ENCODE data around the gene AGXT2.
A peak's percentile ranks its signal among the peaks of the same experiment; 100 is the strongest.
"Not testable (repeated sequence)": the region's sequence is repeated elsewhere in the genome, so short reads cannot be mapped to it uniquely, and the experiment has no call there.

Gene AGXT2

GRCh38 chr5:35012365-35012764 is 35.4 kb downstream of the AGXT2 start:
- DNase-seq (ENCODE audit: low spot score), result no peak

- DNase-seq (ENCODE audit: low spot score), result no peak
These were observed 37.1 kb downstream of the AGXT2 start for GRCh38 chr5:35010676-35011075.

GRCh38 chr5:35009657-35010056 is 38.1 kb downstream of the AGXT2 start:
- DNase-seq (ENCODE audit: low spot score), result no peak

GRCh38 chr5:35009019-35009418 is 38.7 kb downstream of the AGXT2 start:
- DNase-seq (ENCODE audit: low spot score), result no peak

GRCh38 chr5:35004771-35005170 is 43.0 kb downstream of the AGXT2 start:
- no peak for DNase-seq (ENCODE audit: low spot score)

GRCh38 chr5:35004200-35004599 is 43.5 kb downstream of the AGXT2 start:
- no peak for DNase-seq (ENCODE audit: low spot score)

GRCh38 chr5:35003018-35003957 is 44.5 kb downstream of the AGXT2 start:
- peak; percentile 77 for DNase-seq (ENCODE audit: low spot score)

GRCh38 chr5:35002459-35002858 is 45.3 kb downstream of the AGXT2 start:
- no peak for DNase-seq (ENCODE audit: low spot score)

GRCh38 chr5:35001842-35002241 is 45.9 kb downstream of the AGXT2 start:
- no peak for DNase-seq (ENCODE audit: low spot score)

GRCh38 chr5:34998058-34998789 is 49.5 kb downstream of the AGXT2 start:
- DNase-seq (ENCODE audit: low spot score), result no peak

- no peak for DNase-seq (ENCODE audit: low spot score)
These were observed 51.5 kb downstream of the AGXT2 start for GRCh38 chr5:34996261-34996660.

- DNase-seq (ENCODE audit: low spot score), result no peak
These were observed 53.8 kb downstream of the AGXT2 start for GRCh38 chr5:34993951-34994350.

- DNase-seq (ENCODE audit: low spot score), result no peak
These were observed 56.1 kb downstream of the AGXT2 start for GRCh38 chr5:34991486-34992238.

- no peak for DNase-seq (ENCODE audit: low spot score)
These were observed 60.8 kb downstream of the AGXT2 start for GRCh38 chr5:34986965-34987364.

GRCh38 chr5:34982823-34983222 is 64.9 kb downstream of the AGXT2 start:
- no peak for DNase-seq (ENCODE audit: low spot score)

GRCh38 chr5:34978681-34979080 is 69.1 kb downstream of the AGXT2 start:
- DNase-seq (ENCODE audit: low spot score), result no peak

GRCh38 chr5:34977934-34978613 is 69.7 kb downstream of the AGXT2 start:
- no peak for DNase-seq (ENCODE audit: low spot score)

- no peak for DNase-seq (ENCODE audit: low spot score)
These were observed 71.4 kb downstream of the AGXT2 start for GRCh38 chr5:34976347-34976746.

GRCh38 chr5:34971655-34972054 is 76.1 kb downstream of the AGXT2 start:
- DNase-seq (ENCODE audit: low spot score), result not testable (repeated sequence)

GRCh38 chr5:34970552-34970951 is 77.2 kb downstream of the AGXT2 start:
- DNase-seq (ENCODE audit: low spot score), result no peak

GRCh38 chr5:34968258-34968657 is 79.5 kb downstream of the AGXT2 start:
- no peak for DNase-seq (ENCODE audit: low spot score)

GRCh38 chr5:34967540-34967939 is 80.2 kb downstream of the AGXT2 start:
- no peak for DNase-seq (ENCODE audit: low spot score)

Measured in ecto neural progenitor cell (in vitro differentiated cells).